ENCODE data around the gene PHAF1. TPM values are rescaled to one million over a fixed set of nuclear protein-coding genes. Genes with fewer than 3 reads are reported as not detected.
A peak's percentile ranks its signal among the peaks of the same experiment; 100 is the strongest.

The PHAF1 gene
- total and polyA plus RNA-seq, 9 of the 15 experiments (the other 6 are each of a cell fraction or from before 2014, with no cell fraction given), result 5.1 to 25.4 (median 13.8) TPM

- CTCF ChIA-PET (ENCODE audit: low intra/inter-chr PET ratio), result no interaction called here
- peaks cover 14% of the 10 kb centered on the region for H3K79me2 ChIP-seq (ENCODE audit: control insufficient read depth, insufficient read depth, low read length)
- H3K36me3 ChIP-seq (ENCODE audit: control insufficient read depth, insufficient read depth, low read length), result no peaks in the 10 kb centered on the region
- H3K4me1 ChIP-seq (replicated peaks in 1 of 2; ENCODE audit: control insufficient read depth in 2 of 2, insufficient read depth in 2 of 2, low read length in 2 of 2), result peaks cover 13 to 56% of the 10 kb centered on the region in 2 experiments
- no peak for ATAC-seq
- H3K27me3 ChIP-seq (ENCODE audit: control insufficient read depth in 2 of 2, insufficient read depth in 2 of 2, low read length in 2 of 2), result no peaks in the 10 kb centered on the region
- H3K27ac ChIP-seq (ENCODE audit: extremely low read depth, low read depth, low read length), result no peak overlapping the region
- H3K9me3 ChIP-seq (replicated peaks; ENCODE audit: control insufficient read depth, insufficient read depth, low read depth, low read length), result no peaks in the 10 kb centered on the region
- peak; percentile 60 for FAIRE-seq
- 47% methylated on average over 2 of the region's 2 CpGs for WGBS (ENCODE audit: insufficient coverage, low coverage, missing lambda C conversion rate)
- intact Hi-C loops (cut with micrococcal nuclease), result loop anchor here (10.0 kb wide), 2 partner anchors 167 to 227 kb away; no protein-coding TSS in a partner anchor
- H2AFZ ChIP-seq (ENCODE audit: low read depth, low read length), result no peak overlapping the region
- DNase-seq (ENCODE audit: extremely low read depth in 1 of 4, low spot score in 3 of 4), result no peak
- H4K20me1 ChIP-seq (replicated peaks; ENCODE audit: control insufficient read depth, insufficient read depth, low read length), result peaks cover 11% of the 10 kb centered on the region
- TF ChIP-seq CBFA2T2 (conservative IDR thresholded peaks at IDR 0.05) (no peak), TGIF2 (CRISPR knock-in tag; IDR thresholded peaks at IDR 0.05) (no peak), ZFP30 (CRISPR knock-in tag; IDR thresholded peaks at IDR 0.05; ENCODE audit: borderline replicate concordance) (no peak), POLR2G (IDR thresholded peaks at IDR 0.05; ENCODE audit: low read depth, low read length) (no peak), BRD9 (IDR thresholded peaks at IDR 0.05; ENCODE audit: low read depth, partially characterized antibody) (no peak), HMGXB4 (CRISPR knock-in tag; IDR thresholded peaks at IDR 0.05) (no peak), TCF7L2 (IDR thresholded peaks at IDR 0.05; ENCODE audit: low read depth, low read length) (no peak), ELF1 (tag; IDR thresholded peaks at IDR 0.05) (no peak), KLF16 (IDR thresholded peaks at IDR 0.05) (no peak), TARDBP (IDR thresholded peaks at IDR 0.05) (no peak), E4F1 (CRISPR knock-in tag; IDR thresholded peaks at IDR 0.05; ENCODE audit: borderline replicate concordance) (no peak), XRCC5 (IDR thresholded peaks at IDR 0.05; ENCODE audit: low read depth, low read length) (no peak), CBX8 (IDR thresholded peaks at IDR 0.05; ENCODE audit: borderline replicate concordance, extremely low read depth, low read depth, low read length, poor library complexity, severe bottlenecking) (no peak), CBFA2T3 (IDR thresholded peaks at IDR 0.05) (no peak), YBX1 (IDR thresholded peaks at IDR 0.05) (no peak), SETDB1 (IDR thresholded peaks at IDR 0.05; ENCODE audit: low read length) (no peak), DNMT1 (IDR thresholded peaks at IDR 0.05) (no peak), ZNF224 (CRISPR knock-in tag; IDR thresholded peaks at IDR 0.05) (no peak)
- TF ChIP-seq, protein P1, sequence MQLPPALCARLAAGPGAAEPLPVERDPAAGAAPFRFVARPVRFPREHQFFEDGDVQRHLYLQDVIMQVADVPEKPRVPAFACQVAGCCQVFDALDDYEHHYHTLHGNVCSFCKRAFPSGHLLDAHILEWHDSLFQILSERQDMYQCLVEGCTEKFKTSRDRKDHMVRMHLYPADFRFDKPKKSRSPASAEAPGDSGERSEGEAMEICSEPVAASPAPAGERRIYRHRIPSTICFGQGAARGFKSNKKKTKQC (CRISPR knock-in tag; IDR thresholded peaks at IDR 0.05), result no peak
- TF ChIP-seq, protein P2, sequence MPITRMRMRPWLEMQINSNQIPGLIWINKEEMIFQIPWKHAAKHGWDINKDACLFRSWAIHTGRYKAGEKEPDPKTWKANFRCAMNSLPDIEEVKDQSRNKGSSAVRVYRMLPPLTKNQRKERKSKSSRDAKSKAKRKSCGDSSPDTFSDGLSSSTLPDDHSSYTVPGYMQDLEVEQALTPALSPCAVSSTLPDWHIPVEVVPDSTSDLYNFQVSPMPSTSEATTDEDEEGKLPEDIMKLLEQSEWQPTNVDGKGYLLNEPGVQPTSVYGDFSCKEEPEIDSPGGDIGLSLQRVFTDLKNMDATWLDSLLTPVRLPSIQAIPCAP (CRISPR knock-in tag; IDR thresholded peaks at IDR 0.05; ENCODE audit: borderline replicate concordance), result no peak
- POLR2A ChIA-PET, result interaction anchor here (0.6 to 1.5 kb wide), 3 partner anchors 9 to 263 kb away, joined by 3 read pairs; no protein-coding TSS in a partner anchor
- H3K9me1 ChIP-seq (ENCODE audit: control insufficient read depth, insufficient read depth, low read length), result no peaks in the 10 kb centered on the region
- 0 out of 2 replicates have a peak overlapping the region, but pooled peaks have one; percentile 61 for H3K4me3 ChIP-seq
- H3K4me2 ChIP-seq (ENCODE audit: insufficient read depth, low read length), result peak overlapping the region; percentile 99
- TSS peak; percentile 59 for BruUV-seq (replicated peaks)
- H3K9ac ChIP-seq (ENCODE audit: insufficient read depth in 1 of 2, low read depth in 2 of 2, low read length in 2 of 2), result peak overlapping the region in 1 of 2 experiments; percentile 81; a peak in 1 of 4 replicates
- in situ Hi-C loops (cut with MboI), result no loop called here
Measured at GRCh38 chr16:67182288-67182687, 72.5 kb downstream of the PHAF1 start.

Data from K562 (cell line).